GM12872 (cell line): ENCODE measurements around the gene TRIO.

Experiments used
- CTCF ChIP-seq: IDR thresholded peaks from 3 replicates; pipeline ENCODE4 v1.5.1; 2011; ENCODE audit warnings: low read depth, mild to moderate bottlenecking, low read length, moderate library complexity; ENCODE audit not compliant: insufficient read depth

The TRIO gene

GRCh38 chr5:14277385-14278320 is 134.5 kb downstream of the TRIO start:
- no peak for TF ChIP-seq CTCF

- TF ChIP-seq CTCF = no peak
These were observed 137.2 kb downstream of the TRIO start for GRCh38 chr5:14280294-14280854.

- no peak for TF ChIP-seq CTCF
These were observed 138.6 kb downstream of the TRIO start for GRCh38 chr5:14281746-14282181.

DNA sequence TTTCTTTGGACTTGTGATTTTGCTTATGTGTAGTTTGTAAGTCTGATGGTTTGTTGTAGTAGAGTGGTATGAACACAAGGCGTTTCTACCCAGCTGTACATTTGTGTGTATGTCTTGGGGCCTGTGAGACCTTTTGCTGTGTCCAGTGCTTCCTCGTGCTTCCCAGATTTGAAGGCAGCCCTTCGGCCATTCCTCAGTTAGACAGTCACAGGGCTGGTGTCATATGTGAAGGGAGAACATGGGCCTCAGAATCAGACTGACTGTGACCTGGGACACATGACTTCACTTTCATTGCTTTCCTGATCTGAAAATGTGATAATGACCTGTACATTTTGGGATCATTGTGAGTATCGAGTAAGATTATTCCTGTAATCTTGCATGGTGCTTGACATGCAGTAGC is 140.0 kb downstream of the TRIO start:
- no peak for TF ChIP-seq CTCF

DNA sequence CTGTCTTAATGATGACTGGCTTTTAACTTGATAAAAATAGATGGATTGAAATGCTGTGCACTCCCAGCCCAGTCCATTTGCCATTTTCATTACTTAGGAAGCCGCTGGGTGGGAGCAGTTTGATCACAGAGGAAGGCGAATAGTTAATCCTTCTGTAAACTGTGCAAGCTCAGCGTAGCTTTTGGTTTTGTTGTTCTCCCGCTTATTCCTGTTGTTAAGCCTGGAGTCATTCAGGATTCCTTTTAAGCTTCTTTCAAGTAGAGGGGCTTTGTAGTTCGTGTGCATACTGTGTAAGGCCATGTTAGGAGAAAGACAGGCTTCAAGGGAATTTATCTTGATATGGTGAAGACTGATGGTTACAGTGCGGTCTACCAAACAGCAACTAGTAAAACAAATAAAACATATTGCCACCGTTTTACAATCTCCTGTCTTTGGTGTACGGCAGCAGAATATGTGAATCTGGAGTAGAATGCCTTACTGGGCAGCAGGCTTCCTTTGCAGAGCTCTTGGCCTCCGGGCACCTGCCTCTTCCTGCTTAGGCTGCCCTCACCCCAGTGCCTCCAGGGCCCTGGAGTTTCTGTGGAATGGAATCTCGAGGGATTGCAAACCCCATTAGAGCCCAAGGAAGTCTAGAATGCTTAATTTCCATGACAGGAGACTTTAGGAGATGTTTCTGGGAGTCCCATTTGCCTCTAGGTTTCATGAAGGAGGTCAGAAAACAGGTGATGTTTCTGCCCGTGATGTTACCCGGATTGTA is 141.4 kb downstream of the TRIO start:
- no peak for TF ChIP-seq CTCF

DNA sequence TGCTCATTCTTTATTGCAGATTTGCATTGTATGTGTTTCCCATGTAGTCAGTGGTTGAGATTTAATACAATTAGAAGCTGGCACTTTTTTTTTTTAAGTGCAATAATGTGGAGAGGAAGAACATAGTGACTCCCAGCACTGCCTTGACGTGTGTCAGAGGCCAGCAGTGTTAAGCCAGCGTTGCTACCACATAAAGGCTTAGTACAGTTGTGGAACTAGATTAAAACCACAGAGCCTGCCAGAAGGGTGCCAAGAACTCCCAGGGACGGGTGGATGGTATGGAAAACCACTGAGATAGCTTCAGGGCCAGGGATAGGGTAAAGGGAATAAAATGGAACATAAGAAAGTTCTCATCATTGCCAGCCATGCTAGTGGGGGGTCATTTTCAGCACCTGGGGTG is 142.9 kb downstream of the TRIO start:
- no peak for TF ChIP-seq CTCF
